HEK293 (cell line): Measurements from ENCODE around the gene DNAJB8.

Experiments used
- GLI4 ChIP-seq: fragments of 450-650 bp; formaldehyde crosslinking; IDR thresholded peaks from 2 replicates; pipeline ENCODE4 v1.5.1; 2016; ENCODE audit warnings: missing biosample characterization, missing genetic modification characterization
- KLF1 ChIP-seq: fragments of 450-650 bp; formaldehyde crosslinking; IDR thresholded peaks from 2 replicates; pipeline ENCODE4 v1.5.1; 2016; ENCODE audit warnings: missing biosample characterization, missing genetic modification characterization
- REPIN1 ChIP-seq: fragments of 450-650 bp; formaldehyde crosslinking; IDR thresholded peaks from 2 replicates; pipeline ENCODE4 v1.5.1; 2017; ENCODE audit warnings: missing biosample characterization, missing genetic modification characterization, low read depth
- SETDB1 ChIP-seq: IDR thresholded peaks from one replicate; pipeline ENCODE4 v1.6.1; 2017; ENCODE audit warnings: mild to moderate bottlenecking, low read length, moderate library complexity, mixed read lengths; ENCODE audit not compliant: insufficient read length
- ZBTB8A ChIP-seq: fragments of 450-650 bp; formaldehyde crosslinking; IDR thresholded peaks from 2 replicates; pipeline ENCODE4 v1.5.1; 2016; ENCODE audit warnings: missing biosample characterization, missing genetic modification characterization
- ZNF132 ChIP-seq: fragments of 450-650 bp; formaldehyde crosslinking; IDR thresholded peaks from 2 replicates; pipeline ENCODE4 v1.5.1; 2017; ENCODE audit warnings: missing biosample characterization, missing genetic modification characterization, borderline replicate concordance
- ZNF274 ChIP-seq, 2 experiments: fragments of 200-500 bp in 1 of 2; fragments of 450-650 bp in 1 of 2; sonication (Bioruptor generic) in 1 of 2; formaldehyde crosslinking in 1 of 2; IDR thresholded peaks; 2 replicates each; pipeline versions ENCODE4 v1.5.1 to v1.6.1; 2014 to 2016; ENCODE audit warnings: borderline replicate concordance in 1 of 2, inconsistent platforms in 1 of 2, low read length in 1 of 2, missing biosample characterization in 1 of 2, missing genetic modification characterization in 1 of 2
- ZNF37A ChIP-seq: fragments of 450-650 bp; IDR thresholded peaks from 2 replicates; pipeline ENCODE4 v1.5.1; 2018; ENCODE audit warnings: missing biosample characterization, missing genetic modification characterization
- ZNF473 ChIP-seq: fragments of 450-650 bp; formaldehyde crosslinking; IDR thresholded peaks from 2 replicates; pipeline ENCODE4 v1.5.1; 2017; ENCODE audit warnings: missing biosample characterization, missing genetic modification characterization
- ZNF660 ChIP-seq: fragments of 450-650 bp; IDR thresholded peaks from 2 replicates; pipeline ENCODE4 v1.5.1; 2018; ENCODE audit warnings: missing biosample characterization, mild to moderate bottlenecking, missing genetic modification characterization
- TF ChIP-seq, protein P1 (sequence below): fragments of 450-650 bp; formaldehyde crosslinking; IDR thresholded peaks from 2 replicates; pipeline ENCODE4 v1.5.1; 2016; ENCODE audit warnings: missing biosample characterization, missing genetic modification characterization

DNA sequence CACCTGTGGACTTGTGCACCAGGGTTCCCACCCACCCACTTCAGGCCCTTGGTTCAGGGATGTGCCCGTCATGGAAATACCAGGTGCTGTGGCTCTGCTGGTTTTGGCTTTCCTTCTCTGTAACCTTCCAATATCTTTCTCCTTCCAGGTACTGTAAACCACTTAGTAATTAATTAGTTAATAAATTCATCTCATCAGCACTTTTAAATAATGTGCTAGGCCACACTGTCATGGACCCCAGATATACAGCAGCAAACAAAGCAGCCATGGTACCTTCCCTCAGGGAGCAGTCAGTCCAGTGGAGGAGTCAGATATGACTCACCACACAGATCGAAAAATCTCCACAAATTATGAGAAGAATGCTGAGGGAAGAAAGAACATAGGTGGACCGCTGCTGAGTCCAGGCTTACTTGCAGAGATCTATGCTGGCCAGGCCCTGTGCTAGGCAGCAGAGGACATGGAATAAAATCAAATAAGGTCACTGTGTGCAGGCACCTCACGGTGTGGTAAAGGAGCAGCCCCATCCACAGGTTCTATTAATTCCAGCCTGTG, 33.1 kb upstream of the DNAJB8 start:
- TF ChIP-seq ZNF132 (tag by site-specific recombination) (no peak), ZNF473 (tag by site-specific recombination) (no peak), GLI4 (tag by site-specific recombination) (no peak), ZNF37A (no peak), ZNF274 (IDR thresholded peaks at IDR 0.05; ENCODE audit: low read length) (no peak), ZNF274 (tag by site-specific recombination; IDR thresholded peaks at IDR 0.05; ENCODE audit: borderline replicate concordance) (no peak), KLF1 (tag by site-specific recombination) (no peak), ZNF660 (tag by site-specific recombination) (no peak), SETDB1 (no peak), REPIN1 (tag by site-specific recombination) (no peak), ZBTB8A (tag by site-specific recombination) (no peak)
- TF ChIP-seq, protein P1, sequence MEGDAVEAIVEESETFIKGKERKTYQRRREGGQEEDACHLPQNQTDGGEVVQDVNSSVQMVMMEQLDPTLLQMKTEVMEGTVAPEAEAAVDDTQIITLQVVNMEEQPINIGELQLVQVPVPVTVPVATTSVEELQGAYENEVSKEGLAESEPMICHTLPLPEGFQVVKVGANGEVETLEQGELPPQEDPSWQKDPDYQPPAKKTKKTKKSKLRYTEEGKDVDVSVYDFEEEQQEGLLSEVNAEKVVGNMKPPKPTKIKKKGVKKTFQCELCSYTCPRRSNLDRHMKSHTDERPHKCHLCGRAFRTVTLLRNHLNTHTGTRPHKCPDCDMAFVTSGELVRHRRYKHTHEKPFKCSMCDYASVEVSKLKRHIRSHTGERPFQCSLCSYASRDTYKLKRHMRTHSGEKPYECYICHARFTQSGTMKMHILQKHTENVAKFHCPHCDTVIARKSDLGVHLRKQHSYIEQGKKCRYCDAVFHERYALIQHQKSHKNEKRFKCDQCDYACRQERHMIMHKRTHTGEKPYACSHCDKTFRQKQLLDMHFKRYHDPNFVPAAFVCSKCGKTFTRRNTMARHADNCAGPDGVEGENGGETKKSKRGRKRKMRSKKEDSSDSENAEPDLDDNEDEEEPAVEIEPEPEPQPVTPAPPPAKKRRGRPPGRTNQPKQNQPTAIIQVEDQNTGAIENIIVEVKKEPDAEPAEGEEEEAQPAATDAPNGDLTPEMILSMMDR (tag by site-specific recombination) = no peak
